OCI-LY3 (cell line): ENCODE data around the gene CTSH.

Experiments used
- EZH2phosphoT487 ChIP-seq: fragments of 200-600 bp; shearing (Covaris generic); IDR thresholded peaks from 2 replicates; pipeline ENCODE4 v1.6.1; 2018; ENCODE audit warnings: antibody characterized with exemption, mixed run types, low read depth
- TF ChIP-seq, protein P1 (sequence below): fragments of 200-600, 300-600 bp; sonication (generic); IDR thresholded peaks from 2 replicates; pipeline ENCODE4 v1.5.1; 2014; ENCODE audit warnings: antibody characterized with exemption, low read length, low read depth

DNA sequence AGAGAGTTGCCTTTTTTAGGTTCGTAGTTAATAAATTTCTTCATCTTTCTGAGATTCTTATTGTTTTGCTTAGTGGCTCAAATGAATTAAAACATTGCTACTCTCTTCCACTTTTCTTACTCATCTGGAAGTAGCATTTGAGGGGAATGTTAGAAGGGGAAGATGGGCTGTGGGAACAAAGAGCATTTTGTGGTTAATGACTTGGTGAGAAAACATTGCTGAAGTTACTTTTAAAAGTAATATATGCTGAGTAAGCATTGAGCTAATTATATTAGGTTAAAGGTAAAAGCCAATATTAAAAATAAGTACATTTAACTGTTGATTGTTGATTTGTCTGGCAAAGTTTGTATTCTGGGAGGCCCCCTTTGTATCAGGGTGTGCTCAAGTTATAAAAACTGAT lies 66.5 kb downstream of the CTSH start:
- TF ChIP-seq, protein P1, sequence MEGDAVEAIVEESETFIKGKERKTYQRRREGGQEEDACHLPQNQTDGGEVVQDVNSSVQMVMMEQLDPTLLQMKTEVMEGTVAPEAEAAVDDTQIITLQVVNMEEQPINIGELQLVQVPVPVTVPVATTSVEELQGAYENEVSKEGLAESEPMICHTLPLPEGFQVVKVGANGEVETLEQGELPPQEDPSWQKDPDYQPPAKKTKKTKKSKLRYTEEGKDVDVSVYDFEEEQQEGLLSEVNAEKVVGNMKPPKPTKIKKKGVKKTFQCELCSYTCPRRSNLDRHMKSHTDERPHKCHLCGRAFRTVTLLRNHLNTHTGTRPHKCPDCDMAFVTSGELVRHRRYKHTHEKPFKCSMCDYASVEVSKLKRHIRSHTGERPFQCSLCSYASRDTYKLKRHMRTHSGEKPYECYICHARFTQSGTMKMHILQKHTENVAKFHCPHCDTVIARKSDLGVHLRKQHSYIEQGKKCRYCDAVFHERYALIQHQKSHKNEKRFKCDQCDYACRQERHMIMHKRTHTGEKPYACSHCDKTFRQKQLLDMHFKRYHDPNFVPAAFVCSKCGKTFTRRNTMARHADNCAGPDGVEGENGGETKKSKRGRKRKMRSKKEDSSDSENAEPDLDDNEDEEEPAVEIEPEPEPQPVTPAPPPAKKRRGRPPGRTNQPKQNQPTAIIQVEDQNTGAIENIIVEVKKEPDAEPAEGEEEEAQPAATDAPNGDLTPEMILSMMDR: no peak
- no peak for TF ChIP-seq EZH2phosphoT487
